HG02763 (cell line): ENCODE data around the gene NRF1.

Source experiments
- ATAC-seq: cut with Tn5 transposase; IDR thresholded peaks from one replicate; pipeline ENCODE4 v1.9.1; 2021; ENCODE audit warnings: mild to moderate bottlenecking, moderate library complexity; ENCODE audit not compliant: unreplicated experiment

NRF1 gene

DNA sequence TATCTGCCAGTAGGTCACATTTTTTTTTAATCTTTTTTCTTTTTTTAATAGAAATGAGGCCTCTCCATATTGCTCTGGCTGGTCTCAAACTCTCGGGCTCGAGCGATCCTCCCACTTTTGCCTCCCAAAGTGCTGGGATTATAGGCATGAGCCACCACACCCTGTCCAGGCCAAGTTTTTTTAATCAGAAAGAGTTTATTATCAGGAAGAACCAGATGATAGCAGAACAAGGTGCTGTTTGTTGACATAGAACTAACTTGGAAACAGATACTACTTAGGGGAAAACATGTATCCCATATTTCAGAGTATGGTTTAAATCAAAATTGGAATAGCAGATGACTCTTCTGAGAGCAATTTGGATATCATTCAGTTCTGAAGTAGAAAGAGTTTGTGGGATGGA is 118.6 kb downstream of the NRF1 start:
- no peak for ATAC-seq

DNA sequence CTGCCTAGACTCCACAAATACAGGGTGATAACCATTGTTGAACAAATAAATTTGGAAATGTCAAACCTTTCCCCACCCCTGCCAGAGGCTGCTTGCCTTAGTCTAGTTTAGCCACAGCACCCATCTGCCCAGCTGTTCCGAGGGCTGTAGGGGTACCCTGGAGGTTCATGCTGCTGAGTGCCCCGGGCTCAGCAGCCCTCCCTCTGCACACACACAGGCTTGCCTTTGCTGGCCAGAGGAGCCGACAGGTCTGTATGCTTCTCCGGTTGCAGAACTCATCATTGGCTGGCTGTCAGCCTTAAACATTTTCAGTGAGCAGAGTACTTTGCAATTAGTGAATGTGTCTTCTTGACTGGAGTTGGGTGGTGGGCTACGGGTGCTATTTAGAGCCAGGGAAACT is 122.9 kb downstream of the NRF1 start:
- no peak for ATAC-seq

DNA sequence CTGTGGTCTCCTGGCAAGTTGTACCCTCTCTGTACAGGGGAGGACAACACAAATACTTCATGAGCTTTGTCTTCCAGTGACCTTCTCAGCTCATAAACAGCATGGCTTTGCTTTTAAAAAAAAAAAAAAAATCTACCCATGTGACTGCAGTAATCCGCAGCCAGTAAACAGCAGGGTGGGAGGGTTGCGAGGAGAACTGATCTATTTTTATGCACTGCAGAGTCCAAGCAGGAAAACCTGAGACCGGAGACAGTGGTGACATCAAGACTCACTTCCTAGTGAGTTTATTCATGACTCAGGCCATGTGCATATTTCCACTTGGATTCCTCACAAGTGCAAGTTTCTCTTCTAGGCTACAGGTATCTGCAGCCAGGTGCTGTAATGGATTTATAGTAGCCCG is 127.9 kb downstream of the NRF1 start:
- no peak for ATAC-seq

DNA sequence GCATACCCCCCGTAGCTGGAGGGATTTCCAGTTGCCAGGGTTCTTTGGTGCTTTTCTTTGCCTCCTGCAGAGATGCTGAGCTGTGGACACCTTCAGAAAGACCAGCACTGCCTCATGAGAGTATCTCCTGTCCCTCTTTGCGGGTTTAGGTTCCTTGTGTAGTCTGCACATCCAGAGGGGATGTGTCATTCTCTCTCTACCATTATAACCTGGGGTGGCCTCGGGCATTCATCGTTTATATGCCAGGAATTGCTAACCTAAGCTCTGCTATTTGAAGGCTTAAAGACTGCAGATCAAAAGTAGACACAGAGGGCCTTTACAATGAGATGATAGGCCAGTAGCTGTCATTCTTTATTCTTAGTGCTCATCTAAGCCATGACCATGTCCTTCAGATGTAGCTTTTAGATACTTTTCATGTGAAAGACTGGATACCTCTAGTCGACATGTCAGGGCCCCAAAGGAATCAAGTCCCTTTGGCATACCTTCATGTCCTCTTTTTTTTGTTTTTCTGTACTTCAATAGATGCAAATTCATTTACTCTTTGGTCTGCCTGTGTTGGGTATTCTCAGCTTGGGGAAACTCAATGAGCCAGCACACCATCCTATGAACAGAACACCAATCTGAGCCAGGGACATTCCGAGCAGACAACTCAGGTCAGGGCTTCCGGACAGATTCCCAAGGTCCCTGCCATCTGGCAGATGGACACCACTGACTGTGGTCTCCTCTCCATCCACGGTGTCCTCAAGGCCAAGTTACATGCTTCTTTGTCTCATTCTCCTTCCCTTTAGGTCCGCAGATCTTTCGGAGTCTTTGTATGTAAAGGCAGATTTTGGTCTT is 129.3 kb downstream of the NRF1 start:
- no peak for ATAC-seq

DNA sequence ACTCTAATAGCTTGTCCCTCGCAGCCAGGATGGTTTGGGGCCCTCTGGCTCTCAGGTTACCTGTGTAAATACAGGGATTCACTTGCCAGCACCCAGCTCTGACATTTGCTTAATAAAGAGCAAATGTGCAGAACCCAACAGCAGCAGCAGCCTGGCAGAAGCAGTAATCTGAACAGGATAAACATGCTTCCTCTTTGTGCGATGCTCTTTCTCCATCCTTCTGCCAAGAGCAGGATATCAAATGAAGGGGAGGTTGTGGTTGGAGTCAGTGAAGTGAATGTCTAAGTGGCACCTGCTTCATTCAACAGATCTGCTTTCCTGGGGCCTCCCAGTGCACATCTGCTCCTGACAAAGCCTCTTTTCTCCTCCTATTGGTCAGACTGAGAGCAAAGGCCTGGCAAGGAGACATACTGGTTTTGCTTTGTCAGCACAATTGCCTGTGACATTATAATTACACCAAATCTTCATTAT is 130.3 kb downstream of the NRF1 start:
- ATAC-seq, result no peak

DNA sequence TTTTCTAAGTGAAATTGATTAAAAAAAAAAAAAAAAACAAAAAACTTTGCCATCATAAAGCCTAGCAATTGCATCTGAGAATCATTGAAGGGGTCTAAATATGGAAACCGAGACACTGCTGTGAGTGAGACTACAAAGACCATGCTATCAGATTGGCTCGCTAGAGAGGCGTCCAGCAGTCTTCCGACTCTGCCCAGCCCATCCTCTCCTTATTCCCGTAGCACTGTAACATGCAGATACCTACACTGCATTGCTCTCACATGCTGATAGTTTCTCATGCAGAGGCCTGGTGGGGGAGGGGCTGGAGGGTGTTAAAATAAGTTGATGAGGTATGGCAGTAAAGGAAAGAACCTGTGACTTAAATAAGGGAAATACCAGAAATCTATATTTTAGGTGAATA is 130.7 kb downstream of the NRF1 start:
- ATAC-seq, result no peak

DNA sequence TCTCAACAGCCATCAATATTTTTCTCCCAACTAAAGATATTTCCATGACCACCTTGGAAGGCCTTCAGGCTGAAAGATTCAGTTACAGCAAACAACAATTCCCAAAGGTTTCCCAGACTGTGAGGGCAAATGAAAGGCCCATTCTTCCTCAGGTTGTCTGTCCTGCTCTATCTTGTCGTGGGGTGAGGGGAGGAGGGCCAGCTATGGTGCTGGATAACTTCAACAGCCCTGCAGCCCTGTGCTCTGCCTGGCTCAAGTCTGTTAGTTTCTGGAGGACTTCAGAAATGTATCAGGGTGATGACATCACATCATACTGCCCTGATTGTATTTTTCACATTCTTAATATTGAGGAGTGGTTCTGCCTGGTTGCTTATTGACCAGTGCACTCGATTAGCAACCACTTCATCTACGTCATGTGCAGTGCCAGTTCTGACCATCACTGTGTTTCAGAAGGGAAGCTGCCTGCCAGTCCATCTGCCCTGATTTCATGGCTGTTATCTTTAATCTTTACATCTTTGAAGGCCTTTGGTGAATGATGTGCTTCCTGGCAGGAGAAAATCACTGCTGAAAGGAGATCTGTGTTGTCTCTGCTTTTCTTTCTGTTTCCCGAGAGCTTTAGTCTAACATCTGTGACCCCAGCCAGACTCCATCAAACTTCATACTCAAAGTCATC is 135.5 kb downstream of the NRF1 start:
- no peak for ATAC-seq

DNA sequence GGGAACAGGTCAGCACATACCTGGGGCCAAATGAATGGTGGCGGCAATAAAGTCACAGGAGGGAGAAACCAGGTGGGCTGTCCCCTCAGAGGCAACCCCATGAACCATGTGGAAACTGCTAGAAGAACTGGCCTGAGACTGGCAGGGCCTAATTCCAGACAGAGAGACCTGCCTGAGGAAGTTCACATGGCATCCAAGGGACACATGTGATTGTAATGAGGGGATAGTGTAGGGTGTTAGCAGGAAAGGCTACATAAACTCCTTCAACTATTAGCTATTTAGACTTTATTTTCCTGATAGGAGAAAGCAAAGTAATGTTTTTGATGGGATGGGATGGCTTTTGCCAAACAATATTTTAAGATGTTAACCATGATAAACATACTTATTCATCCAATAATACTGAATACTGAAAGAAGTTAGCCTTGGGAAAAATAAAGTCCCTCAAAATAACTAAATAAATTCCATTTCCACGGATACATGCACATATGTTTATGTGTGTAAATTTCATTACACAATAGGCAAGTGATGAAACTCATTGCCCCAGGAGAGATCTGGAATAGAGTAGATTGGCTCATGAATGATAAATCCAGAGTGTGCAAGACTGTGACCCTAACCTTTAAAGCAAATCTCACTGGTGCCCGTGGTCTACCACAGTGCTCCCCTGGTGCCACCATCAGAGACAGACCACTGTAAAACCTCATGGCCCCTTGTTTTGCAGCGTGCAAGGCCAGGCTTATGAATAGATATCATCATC is 137.0 kb downstream of the NRF1 start:
- no peak for ATAC-seq

DNA sequence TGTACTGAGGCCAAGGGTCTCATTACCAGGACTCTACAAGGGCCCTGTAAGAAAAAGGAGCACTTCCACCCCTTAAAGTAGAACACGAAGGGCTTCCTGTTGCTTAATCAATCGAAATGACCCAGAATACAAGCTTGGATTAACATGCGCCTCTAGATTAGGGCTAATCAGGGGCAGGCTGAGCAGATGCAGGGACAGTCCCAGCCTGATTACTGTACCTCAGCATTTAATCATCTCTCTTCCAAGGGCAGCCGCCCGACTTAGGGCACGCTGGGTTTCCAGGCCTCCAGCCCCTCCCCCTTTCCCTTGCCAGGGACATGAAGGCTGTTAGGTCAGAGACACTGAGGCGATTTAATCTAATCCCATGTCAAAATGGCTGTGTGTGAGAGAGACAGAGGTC is 138.6 kb downstream of the NRF1 start:
- no peak for ATAC-seq

DNA sequence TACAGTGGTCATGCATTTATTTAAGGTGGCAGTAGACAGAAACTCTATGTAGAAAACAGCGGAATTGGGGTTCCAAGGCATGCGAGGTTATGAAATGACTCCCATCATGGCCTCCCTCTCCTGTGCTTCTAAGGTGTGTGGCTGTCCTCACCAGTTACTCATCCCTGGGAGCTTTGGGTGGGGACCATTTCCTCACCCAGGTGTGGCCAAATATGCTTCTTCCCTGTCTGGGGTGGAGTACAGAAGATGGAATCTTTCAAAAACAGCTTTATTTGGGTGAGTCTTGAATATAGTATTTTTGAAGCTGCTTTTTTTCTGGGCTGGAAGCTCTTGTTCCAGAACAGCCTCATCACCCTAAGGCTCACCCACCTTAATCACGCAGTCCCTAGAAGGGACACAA is 139.0 kb downstream of the NRF1 start:
- no peak for ATAC-seq

DNA sequence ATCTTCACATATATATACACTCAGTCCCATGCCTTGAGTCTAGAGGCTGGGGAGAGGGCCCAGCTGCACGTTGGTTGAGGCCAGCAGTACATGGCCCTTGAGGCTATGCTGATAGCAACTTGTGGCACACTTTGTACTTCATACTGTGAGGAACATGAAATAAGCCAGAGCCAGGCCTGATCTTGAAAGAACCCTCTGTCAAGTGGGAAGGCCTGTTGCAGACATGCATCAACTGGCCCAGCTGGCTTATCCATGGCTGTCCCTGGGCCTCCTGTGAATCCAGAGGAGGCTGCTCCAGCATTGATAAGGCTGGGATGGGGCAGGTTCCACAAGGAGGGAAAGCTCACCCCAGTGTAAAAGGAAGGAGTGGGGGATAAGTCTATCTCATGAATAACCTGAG is 140.4 kb downstream of the NRF1 start:
- no peak for ATAC-seq

DNA sequence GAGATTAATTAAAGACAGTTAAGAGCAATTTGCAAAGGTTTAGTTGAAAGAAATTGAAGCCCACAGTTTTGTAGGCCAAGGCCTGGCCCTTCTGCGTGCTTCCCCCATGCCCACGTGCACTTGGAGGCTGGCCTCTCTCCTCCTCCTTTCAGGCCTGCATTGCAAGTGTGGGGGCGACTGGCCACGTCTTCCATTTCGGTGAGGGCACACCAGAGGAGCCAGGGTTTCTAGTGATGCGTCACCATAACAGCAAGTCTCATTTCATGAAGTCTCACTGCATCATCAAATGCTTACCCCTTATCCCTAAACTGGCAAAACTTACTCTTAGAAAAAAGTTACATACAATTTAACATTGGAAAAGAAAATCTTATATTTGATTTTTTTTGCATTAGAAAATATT is 141.2 kb downstream of the NRF1 start:
- no peak for ATAC-seq

DNA sequence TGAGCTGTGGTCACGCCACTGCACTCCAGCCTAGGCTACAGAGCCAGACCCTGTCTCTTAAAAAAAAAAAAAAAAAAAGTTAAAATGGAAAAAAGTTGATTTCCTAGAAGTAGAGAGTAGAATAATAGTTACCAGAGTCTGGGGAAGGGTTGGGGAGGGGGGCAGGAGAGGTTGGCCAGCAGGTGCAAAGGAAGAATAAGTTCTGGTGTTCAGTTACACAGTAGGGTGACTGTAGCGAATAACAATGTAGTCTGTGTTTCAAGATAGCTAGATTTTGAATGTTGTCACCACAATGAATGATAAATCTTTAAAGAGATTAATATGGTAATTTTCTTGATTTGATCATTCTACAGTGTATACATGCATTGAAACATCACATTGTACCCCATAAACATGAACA is 142.9 kb downstream of the NRF1 start:
- no peak for ATAC-seq

DNA sequence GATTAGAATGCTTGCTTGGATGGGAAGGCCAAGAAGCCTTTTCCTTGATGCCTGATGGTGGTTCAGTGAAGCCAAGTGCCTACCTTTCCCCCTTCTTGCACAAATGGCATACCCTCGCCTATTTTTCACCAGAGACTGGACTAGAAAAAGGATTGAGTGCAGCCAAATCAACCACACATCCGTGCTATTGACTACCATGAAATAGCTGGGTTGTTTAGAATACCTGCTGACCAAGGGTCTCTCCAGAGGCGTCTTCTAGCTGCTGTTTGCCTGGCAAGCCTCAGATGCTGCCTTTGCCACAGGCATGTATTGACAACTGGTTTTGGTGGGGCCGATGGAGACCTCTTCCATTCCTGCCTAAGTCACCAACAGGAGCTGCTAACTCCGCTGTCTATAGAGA is 146.5 kb downstream of the NRF1 start:
- no peak for ATAC-seq

DNA sequence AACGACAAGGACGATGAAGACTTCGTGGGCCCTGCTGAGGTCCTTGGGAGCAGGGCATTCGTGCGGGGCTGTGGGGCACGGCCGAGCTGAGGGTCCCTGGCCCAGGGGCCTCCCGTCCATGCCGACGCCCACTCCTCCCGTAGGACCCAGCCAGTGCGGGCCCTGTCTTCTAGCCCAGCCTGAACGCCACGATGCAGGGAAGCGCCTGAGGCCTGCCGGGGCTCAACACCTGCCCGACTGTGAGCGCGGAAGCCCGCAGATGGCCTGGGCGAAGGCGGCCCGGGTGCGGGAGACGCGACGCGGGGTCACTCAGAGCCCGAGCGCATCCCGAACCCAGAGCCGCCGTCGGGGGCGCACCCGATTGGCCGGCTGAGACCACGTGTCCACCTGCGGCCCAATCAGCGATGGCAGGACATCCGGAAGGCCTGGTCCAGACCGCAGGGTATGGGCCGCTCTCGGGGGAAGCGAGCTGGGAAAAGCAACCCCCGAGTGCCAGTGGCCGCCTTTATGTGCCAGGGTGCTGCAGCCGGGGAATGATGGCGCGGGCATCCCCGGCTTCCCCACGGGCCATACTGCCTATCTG is 151.0 kb downstream of the NRF1 start:
- no peak for ATAC-seq

DNA sequence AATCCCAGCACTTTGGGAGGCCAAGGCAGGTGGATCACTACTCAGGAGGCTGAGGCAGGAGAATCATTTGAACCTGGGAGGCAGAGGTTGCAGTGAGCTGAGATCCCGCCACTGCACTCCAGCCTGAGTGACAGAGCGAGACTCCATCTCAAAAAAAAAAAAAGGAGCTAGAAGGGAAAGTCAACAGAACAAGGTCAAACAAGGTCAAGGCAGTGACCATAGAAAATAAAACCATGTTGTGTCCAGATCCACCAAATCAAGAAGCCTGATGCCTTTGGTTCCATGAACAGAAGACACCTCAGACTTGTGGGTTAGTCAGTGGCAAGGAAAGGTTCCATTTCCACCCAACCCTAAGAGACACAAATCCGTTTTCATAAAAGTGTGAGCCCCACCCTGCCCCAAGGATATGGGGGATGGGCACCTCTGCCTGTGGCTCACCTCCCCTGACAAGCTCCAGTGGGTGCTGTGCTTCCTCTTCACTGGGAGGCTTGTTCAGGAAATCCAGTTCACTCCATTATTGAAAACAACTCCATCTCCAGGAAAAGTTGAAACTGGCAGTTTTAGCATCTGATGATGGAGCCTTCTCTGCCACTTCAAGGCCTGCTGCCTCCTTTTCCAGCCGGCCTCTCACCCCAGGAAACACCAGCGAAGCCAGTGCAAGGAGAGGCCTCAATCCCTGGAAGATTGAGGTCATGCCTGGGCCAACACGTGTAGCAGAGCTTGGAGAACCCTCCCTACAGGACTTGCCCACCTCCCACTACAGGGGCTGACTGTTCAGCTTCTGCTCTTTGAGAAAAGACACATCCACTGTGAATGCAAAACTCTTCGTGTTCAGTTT is 152.9 kb downstream of the NRF1 start:
- no peak for ATAC-seq

DNA sequence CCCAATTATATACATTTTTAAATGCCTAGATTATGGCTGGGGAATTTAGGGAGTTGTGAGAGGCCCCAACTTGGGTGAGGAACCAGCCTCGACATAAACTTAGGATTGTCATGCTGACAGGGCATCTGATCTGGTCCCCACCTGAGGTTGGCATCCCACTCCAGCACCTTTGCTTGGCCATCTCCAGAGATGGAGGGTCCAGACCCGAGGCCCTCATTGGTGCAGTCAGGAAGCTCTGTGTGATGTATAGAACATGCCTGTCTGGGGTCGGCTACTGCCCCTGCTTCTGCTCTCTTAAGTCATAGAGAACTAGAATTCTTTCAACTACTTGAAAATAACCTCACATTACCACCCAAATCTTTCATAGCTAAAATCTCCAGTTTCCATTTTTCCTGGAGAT is 153.8 kb downstream of the NRF1 start:
- ATAC-seq, result no peak

DNA sequence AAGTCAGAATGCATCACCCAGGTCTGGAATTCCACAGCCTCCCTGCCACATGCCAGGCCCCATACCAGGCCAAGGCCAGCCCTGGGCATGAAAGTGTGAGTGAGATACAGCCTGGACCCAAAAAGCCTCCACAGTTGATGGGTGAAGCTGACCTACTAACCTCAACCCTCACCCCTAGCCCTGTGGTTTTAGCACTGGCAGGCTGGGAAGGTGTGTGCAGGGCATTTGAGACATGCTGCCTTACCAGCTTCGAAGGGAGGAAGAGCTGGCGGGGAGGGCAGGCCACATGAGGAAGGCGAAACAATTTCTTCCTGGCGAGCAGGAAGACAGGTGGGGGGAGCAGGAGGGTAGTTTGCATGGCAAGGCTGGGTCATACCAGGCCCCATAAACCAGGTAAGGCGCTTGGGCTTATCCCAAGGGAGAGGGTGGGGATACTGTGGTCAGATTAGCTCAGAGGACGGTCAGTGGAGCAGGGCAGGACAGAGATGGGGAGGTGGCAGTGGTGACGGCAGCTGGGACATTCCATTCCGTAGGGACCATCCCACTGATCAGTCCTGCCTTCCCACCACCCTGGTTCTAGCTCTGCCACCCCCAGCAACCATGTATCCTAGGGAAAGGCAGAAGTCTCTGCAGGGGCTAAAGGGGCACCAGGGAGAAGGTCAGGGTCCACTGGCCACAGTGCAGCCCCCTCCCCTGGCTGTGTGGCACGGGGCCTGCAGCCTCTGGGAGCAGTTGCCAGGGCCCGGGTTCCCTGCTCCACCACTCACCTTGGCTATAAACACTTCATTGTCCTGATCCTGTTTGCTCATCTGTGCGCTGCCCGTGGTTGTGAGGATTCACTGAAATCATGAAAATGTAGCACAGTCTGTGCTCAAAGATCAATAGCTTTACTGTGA is 155.8 kb downstream of the NRF1 start:
- no peak for ATAC-seq

DNA sequence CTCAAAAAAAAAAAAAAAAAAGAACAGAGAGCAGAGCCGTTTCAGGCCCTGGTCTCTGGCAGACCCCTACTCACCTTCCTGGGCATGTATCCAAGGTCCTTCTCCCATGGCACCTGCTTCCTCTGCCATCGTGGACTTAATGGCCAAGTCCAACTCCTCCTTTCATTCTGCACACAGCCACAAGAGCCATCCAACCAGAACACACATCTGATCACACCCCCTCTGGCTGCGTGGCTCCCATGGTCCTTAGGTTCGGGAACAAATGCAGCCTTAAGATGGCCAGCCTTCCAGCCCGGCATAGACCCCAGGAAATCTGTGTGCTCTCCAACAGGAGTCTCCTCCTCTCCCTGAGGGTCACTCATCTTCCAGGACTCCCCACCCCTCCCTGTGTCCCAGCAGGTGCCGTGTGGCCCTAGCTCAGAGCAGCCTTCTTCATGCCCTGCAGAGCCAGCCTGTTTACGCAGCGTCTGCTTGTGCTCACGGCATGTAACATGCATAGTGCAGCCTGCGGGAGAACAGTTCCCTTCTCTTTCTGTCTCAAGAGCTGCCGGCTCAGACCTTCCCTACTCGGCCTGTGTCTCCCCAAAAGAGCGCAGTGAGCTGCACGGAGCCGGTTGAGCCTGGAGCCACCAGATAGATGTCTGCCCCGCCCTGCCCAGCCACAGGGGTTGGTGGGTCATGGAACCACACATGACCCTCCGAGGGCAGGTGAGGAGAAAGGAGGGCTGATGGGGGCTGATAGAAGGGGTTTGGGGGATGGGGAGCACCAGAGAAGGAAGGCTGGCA is 157.3 kb downstream of the NRF1 start:
- no peak for ATAC-seq
